GF-D8 (cell line): ENCODE data around the gene MMP2.

Source experiments
- DNase-seq: peaks from one replicate; lab custom pipeline; 2025; lab: John Stamatoyannopoulos, UW

MMP2 gene

DNA sequence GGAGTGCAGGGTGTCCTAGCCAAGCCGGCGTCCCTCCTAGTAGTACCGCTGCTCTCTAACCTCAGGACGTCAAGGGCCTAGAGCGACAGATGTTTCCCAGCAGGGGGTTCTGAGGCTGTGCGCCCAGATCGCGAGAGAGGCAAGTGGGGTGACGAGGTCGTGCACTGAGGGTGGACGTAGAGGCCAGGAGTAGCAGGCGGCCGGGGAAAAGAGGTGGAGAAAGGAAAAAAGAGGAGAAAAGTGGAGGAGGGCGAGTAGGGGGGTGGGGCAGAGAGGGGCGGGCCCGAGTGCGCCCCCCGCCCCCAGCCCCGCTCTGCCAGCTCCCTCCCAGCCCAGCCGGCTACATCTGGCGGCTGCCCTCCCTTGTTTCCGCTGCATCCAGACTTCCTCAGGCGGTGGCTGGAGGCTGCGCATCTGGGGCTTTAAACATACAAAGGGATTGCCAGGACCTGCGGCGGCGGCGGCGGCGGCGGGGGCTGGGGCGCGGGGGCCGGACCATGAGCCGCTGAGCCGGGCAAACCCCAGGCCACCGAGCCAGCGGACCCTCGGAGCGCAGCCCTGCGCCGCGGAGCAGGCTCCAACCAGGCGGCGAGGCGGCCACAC is at the start of gene MMP2:
MMP2 (plus strand) TSS at position 372 of the 603 bp plus-strand sequence. CDS start 282 bp downstream, outside the sequence.
- DNase-seq, result no peak

DNA sequence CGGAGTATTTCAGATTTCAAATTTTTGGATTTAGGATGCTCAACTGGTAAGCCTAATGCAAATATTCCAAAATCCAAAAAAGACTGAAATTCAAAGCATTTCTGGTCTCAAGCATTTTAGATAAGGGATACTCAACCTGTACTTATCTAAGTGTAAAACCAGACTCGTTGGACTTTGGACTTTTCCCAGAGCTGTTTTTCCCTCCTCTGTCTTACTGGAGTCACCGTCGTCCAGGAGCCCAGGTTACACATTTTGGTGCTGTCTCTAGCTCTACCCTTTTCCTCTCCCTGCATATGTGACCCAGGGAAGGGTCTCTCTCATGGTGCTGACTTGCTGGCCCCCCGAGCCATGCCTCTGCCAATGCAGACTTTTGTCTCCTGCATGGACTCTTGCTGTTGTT is 46.0 kb upstream of the MMP2 start:
- no peak for DNase-seq

DNA sequence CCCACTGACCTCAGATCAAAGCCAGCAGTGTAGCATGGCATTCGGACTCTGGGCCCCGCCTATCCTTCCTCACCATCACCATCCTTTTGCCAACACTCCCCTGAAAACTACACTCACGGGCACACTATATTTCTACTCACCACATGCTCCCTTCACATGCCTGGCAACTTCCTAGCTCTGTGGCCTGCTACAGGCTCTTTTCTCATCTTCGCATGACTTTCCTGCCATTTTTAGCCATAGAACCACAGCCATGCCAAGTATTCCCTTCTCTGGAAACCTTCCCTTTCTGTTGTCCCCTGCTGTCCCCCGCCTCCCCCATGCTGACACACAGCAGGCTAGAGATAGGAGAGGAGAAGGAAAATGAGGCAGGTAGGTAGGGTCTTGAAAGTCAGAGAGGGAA is 45.5 kb upstream of the MMP2 start:
- no peak for DNase-seq

DNA sequence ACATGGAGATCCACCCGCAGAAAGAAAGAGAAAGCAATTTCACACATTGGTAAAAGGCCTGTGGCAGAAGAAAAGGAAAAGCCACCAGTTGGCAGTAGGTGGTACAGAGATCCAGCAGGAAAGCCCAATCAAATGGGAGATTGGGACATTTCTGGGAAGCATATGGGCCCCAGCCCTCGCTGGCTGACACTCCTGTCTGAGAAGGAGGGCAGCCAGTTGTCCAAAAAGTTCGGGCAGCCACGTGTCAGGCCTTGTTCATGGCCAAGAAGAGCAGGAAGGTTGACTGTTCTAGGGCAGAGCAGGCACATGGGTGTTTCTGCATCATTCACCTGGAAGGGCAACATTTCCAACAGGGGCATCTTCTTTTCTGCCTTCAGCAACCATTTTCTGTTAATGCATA is 45.0 kb upstream of the MMP2 start:
- no peak for DNase-seq

DNA sequence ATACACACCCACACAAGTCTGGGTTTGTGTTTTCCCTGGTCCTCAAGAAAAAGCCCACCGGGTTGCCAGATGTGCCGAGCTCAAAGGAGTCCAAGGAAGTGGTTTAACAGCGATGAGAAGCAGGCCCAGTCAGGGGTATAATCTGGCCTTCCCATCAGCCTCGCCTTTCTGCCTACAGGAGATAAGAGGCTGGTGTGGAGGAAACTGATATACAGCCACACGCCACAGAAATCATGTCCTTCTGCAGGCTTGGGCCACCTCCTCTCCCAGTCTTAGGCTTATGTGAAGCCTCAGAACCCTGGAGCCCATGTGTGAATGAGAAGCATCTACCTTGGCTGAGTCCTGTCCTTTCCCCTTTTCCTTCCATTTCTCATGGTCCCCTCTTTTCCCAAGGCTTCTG is 43.6 kb upstream of the MMP2 start:
- peak; percentile 96 for DNase-seq

DNA sequence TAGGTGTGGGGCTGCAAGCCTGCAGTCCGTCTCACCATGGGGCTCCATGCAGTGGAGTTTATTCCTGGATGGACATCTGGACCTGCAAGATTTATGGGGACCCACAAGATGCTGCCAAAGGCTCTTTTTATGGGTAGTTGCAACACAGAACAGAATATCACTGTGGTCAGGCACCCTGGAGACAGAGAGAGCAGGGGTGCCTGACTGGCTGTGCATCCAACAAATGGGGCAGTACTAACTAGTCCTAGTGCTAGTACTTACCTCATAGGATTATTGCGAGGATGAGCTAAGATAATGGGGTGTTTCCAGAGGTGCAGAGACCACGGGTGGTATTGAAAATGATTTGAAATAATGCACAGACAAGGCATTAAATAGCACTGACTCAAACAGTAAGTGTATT is 42.4 kb upstream of the MMP2 start:
- peak; percentile 74 for DNase-seq

DNA sequence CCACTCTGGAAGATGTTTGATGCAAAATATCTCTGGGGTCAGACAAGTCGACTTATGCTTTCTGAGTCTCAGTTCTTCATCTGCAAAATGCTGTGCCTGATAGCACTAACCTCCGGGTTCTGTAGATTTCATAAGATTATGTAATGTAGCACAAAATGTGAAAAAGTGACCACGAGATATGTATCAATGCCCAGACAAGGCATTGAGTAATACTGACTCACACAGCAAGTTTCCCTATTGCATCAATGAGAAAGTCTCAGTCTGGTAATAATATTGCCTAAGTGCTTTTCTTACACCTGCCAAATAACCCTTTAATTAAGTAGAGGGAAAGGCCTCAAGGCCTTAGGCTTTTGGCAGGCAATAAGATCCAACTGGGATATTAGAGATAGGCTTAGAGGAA is 41.4 kb upstream of the MMP2 start:
- peak; percentile 98 for DNase-seq

DNA sequence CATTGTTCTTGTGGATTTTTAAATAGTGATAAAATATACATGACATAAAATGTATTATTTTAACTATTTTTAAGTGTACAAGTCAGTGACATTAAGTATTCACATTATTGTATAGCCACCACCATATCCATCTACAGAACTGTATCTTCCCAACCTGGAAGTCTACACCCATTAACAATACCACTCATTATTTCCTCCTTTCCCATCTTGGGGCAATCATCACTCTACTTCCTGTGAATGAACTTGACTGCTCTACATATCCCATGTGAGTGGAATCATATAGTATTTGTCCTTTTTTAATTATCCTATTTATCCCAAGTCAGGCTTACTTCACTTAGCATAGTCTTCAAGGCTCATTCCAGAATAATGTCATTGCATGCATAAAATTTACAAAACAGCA is 40.7 kb upstream of the MMP2 start:
- no peak for DNase-seq

DNA sequence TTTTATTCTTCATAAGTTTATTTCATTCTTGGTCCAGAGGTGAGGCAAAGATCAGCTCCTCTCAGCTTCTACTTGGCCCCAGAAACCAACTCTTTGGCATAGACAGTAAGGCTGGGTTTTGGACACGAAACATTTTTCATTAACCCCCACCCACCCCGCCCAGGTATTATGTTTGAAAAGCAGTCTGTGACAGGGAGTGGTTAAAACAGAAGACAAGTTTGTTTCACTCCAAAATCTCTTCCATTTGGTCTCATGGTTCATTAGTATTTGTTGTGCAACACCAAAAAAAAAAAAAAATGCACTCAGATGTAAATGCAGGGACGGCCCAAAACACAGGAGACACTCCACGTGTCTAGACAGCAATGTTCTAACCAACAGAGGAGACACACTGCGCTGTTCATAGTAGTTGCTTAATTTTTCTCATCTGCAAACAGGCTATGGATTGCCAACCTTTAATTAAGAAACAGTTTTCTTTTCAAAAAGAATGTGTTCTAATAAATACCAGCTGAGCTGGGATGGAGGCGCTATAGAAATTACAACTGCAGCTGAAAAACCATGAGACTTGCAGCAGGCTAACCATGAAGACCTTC is 39.8 kb upstream of the MMP2 start:
- no peak for DNase-seq

DNA sequence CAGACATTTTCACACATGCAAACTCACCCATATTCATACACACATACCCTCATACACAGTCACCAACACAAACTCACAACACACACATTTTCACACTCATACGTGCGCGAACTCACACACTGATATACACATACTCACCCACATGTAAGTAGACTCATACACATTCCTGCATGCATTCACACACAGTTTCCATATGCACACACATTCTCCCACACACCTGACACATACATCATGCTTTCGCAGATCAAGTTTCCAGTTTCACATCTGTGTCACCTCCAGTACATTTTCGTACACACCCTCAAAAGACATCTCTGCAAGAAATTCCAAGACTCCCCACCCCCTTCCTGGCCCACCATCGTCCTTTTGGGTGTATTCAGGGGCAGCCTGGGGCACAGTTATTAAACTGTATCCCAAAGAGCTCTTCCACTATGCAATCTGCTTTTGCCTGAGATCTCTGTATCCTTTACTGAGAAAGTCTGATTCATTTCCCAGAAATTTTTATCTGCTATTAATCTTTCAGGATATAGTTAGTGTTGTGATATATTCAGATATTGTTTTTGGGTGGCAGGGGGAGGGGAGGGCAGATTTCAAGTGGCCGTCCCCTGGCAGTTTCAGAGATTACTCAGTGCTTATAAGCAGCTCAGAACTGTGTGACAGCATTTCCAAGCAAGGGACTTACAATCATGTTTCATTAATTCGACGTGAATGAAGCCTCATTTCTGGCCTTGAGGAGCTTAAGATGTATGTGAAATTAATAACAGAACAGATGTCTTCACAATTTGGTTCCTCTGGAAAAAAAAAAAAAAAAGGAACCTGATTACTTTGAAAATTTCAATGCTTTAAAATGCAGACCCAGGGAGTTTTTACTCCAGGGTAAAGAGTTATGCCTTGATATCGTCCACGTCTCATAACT is 35.3 kb upstream of the MMP2 start:
- peak; percentile 14 for DNase-seq

DNA sequence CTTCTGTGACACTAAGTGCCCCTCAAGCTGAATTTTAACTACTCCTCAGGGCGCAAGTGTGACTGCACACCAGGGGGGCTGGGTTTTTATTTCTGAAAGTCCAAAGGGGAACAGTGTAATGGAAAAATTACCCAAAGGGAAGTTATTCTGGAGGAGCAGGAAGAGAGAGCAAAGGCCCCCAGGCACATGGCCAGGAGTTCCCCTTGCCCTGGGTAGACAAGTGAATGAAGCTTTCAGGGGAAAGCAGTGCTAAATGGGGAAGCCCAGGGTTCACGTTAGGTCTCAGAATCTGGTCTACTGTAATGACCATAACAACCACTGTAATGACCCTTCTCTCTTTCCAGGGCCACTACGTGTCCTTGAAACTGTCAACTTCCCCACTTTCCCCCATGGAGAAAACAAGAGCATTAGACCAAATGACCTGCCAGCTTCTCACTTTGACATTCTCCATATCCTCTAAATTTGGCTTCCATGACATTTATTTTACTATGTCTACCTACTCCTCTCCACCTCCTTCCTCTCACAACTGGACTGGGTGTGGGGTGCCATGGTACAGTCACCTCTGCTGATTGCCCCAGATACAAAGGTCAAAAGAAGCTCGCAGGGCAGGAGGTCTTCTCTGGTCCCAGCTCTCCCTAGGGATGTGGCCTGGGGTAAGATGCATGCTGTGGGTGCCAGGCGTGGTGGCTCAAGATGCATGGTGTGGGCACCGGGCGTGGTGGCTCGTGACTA is 34.1 kb upstream of the MMP2 start:
- DNase-seq, result peak; percentile 89

DNA sequence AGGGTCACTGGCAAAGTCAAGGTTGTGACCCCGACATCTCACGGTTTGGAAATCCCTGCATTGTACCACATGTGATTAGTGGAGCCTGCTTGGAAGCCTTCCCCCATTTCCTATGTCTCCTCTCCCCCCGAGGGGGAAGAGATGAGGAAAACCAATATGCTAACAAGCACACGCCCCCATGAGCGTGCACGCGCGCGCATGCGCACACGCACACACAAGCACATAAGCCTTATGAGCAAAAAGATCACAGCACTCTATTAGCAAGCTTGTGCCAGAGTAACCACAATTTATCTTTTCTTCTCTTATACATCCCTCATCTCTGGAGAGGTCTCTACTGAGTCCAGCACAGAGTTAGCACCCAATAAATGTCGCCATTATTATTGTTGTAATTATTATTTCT is 31.8 kb upstream of the MMP2 start:
- DNase-seq, result no peak

DNA sequence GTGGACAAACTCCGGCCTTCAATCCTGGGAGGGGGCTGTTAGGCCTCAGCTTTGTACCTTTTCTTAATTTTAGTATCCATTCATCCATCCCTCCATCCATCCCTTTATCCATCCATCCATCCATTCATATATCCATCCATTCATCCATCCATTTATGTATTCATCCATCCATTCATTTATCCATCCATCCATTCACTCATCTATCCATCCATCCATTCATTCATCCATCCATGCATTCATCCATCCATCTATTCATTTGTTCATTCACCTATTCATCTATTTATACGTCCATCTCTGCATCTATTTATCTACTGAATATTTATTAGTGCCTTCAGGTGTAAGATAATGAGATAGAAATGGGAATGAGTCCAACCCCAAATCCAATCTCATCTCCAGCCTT is 26.0 kb upstream of the MMP2 start:
- DNase-seq, result no peak

DNA sequence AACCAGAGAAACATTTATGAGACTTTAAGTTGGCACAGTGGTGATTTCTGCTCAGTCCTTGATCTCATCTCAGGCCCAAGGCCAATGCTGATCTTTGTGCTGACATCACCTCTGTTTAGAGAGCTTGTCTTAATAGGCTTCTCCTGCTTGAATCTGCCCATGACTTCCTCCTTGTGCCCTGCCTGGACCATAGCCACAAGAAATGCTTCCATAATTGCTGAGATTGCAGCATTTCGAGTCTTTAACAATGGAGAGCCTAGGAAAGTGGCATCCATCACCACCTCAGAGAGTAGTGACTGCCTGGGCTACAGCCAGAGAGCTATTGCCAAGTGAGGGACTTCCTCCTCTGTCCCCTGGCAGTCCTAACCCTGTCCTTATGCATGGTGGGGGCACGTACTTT is 25.1 kb upstream of the MMP2 start:
- DNase-seq, result no peak

DNA sequence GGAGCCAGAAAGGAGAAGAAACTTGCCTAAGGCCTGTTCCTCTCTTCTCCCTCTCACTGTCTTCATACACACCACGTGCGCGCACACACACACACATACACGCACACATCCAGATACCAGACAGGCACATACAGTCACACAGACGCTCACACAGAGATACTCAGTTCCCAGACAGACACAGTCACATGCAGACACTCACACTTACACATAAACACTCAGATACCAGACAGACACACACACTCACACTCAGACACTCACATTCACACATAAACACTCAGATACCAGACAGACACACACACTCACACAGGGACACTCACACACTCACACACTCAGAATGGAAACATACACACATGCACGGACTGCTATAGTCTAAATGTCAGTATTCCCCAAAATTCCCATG is 24.1 kb upstream of the MMP2 start:
- no peak for DNase-seq

DNA sequence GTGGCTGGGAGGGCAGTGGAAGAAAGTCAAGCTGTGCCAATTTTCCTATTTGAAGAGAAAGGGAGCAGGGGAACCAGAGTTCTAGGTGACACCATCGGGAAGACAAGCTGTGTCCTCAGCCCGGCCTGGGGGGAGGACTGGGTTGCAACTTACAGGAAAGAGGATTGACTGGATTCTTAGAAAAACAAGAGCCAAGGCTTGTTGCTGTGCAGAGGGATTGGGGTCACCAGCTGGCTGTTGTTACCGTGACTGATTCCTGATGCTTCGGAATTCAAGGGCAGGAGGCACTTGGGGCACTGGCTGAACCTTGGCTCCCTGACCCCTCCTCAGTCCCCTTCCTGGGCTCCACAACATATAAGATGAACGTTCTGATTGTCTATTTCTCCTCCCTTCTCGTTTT is 16.8 kb upstream of the MMP2 start:
- no peak for DNase-seq

DNA sequence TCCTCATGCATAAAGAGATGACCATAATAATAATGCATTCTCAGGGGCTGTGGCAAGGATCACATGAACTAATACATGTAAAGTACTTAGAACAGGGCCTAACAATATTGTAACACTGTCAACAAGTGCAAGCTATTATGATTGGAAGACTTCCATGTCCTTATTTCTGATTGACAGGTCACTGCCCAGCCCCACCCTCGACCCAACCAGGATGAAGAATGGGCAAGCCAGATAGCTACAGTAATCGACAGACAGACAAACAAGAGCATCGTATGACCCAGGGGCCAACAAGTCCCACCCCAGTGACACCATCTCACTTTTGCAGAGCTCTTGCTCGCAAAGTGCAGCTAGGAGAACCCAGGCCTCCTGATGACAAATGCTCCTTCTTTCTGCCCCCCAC is 14.6 kb upstream of the MMP2 start:
- no peak for DNase-seq

DNA sequence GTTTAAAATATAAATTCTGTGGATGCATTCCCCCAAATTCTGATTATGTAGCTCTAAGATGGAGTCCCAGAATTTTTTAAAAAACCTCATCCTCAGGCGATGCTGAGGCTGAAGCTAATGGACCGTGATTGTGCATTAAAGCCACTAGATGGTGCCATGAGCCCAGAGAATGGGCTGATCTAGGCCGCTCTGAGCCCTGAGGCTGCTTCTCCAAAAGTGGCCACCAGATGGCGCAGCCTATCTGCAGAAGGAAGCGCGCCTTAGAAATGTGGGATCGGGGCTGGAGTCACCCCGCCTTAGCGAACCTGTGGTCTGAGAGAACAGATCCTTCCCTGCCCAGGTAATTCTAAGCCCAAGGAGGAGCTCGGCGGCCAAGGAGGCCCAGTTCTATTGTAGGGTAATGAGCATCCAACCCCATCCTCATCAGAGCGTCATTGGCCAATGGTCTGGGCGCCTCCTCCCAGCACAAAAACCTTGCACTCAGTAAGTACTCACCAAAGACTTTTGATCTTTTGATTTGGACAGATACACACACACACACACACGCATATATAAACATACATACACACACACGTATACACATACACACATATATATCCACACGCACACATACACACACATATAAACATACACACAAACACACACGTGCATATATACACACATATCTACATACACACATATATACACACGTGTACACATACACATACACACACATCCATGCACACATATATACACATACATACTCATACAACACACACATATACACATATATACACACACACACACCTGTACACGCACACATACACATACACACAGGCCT is 13.7 kb upstream of the MMP2 start:
- DNase-seq, result peak; percentile 25

DNA sequence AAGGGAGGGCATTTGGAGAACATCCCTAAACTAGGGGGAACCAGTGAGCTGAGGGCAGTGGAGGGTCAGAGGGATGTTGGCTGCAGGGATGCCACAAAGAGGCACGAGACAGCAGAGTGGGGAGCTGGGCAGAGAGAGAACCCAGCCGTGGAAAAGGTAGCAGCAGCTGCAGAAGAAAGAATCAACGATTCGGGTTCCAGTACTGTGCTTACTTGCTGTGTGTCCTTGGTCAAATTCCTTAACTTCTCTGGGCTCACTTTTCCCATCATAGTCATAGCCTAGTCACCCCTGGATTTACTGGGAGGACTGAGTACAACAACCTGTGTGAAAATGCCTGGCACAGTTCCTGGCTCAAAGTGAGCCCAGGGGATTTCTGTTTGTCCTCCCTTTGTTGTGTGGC is 12.8 kb upstream of the MMP2 start:
- DNase-seq, result no peak

DNA sequence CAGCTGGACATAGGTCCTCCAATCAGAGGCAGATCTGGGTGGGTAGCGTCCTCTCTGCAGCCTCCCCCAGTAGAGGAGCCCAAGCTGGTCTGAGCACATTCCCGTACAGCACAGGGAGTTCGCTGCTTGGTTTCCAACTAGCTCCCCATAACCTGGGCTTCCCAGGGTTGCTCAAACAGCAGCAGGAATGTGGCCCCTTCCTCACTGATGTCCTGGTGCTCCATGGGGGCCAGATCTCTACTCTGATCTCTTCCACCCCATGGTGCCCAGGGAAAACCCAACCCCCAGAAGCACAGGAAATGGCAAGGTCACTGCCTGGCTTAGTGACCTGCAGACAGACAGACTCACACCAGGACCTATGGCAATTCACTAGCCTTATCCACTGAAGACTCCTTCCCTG is 11.1 kb upstream of the MMP2 start:
- DNase-seq, result no peak

DNA sequence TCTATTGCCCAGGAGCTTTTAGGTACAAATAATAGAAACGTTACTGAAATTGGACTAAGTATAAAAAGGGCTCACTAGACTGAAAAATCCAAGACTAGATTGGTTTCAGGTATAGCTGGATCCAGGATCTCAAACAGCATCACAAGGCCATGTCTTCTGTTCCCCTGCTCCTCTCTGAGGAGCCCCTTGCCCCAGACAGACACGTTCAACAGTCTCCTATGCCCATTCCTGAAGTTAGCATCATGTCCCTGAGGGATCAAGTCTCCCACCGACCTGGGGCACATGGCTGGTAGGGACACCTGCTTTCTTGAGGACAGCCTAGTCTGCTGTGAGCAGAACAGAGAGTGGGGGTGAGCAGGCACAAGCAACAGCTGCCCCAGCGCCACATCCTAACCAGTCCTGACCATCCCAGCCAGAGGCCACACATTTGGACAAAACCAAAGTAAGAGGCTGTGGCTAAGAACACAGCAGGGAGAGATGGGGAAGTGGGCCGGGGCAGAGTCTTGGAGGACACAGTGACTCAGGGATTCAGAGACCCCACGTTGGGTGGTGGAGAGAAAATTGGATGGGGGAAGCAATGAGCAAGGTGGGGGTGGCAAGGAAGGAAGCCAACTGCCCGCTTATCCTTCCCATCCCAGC is 10.5 kb upstream of the MMP2 start:
- DNase-seq, result no peak
